CD4-positive, alpha-beta T cell (primary cell): ENCODE measurements around the gene PITPNC1. TPM values are rescaled to one million over a fixed set of nuclear protein-coding genes. Genes with fewer than 3 reads are reported as not detected.

ENCODE experiments used
- ATAC-seq: fragments of 200-7000 bp; cut with Tn5 transposase; one replicate; pipeline ENCODE4 v1.10.0; 2022; ENCODE audit warnings: mild to moderate bottlenecking; ENCODE audit not compliant: poor library complexity
- CTCF ChIA-PET: fragments of 350-600 bp; sonication (Branson Sonifier 250); formaldehyde crosslinking; loops from one replicate; lab custom pipeline; 2021; ENCODE audit warnings: antibody characterized with exemption, inconsistent platforms; lab: Charles Lee
- POLR2A ChIA-PET: fragments of 350-600 bp; sonication (Branson Sonifier 250); formaldehyde crosslinking; loops from one replicate; lab custom pipeline; 2021; ENCODE audit warnings: antibody characterized with exemption, inconsistent platforms; lab: Charles Lee
- DNase-seq, 14 experiments: peaks; one replicate each; pipeline ENCODE4 v3.0.0-alpha.2; 2013 to 2020; ENCODE audit warnings: mixed read lengths in 2 of 14
- H3K27ac ChIP-seq, 2 donors: one replicate each; pipeline versions ENCODE4 v1.5.1 to v1.7.0; 2013; ENCODE audit warnings: low read length in 2 of 2, low read depth in 1 of 2, mild to moderate bottlenecking in 1 of 2
- H3K27me3 ChIP-seq, 2 experiments: 1 replicate in 1 of 2; 2 replicates in 1 of 2; pipeline versions ENCODE4 v1.6.1 to v1.7.0; 2013; ENCODE audit warnings: low read length in 2 of 2, control low read depth in 1 of 2, mild to moderate bottlenecking in 1 of 2, moderate library complexity in 1 of 2; ENCODE audit not compliant: insufficient read depth in 2 of 2, control insufficient read depth in 1 of 2
- H3K36me3 ChIP-seq: one replicate; pipeline ENCODE4 v1.6.1; 2013; ENCODE audit warnings: low read length, control low read depth; ENCODE audit not compliant: insufficient read depth
- H3K4me1 ChIP-seq: one replicate; pipeline ENCODE4 v1.6.1; 2013; ENCODE audit warnings: low read length, control low read depth; ENCODE audit not compliant: insufficient read depth
- H3K4me3 ChIP-seq: one replicate; pipeline ENCODE4 v1.5.1; 2013; ENCODE audit warnings: mild to moderate bottlenecking, low read length, moderate library complexity
- H3K9me3 ChIP-seq, 2 experiments: 1 replicate in 1 of 2; 2 replicates in 1 of 2; pipeline versions ENCODE4 v1.6.1 to v1.7.0; 2013; ENCODE audit warnings: low read length in 2 of 2, mild to moderate bottlenecking in 2 of 2, control low read depth in 1 of 2, moderate library complexity in 1 of 2; ENCODE audit not compliant: control insufficient read depth in 1 of 2, insufficient read depth in 1 of 2
- H3K27ac Mint-ChIP-seq: one replicate; pipeline ENCODE4 v1.8.0; 2020; ENCODE audit warnings: mixed read lengths
- H3K27me3 Mint-ChIP-seq: one replicate; pipeline ENCODE4 v1.8.0; 2021; ENCODE audit warnings: mixed read lengths
- H3K36me3 Mint-ChIP-seq: one replicate; pipeline ENCODE4 v1.8.0; 2021; ENCODE audit warnings: low read depth, mixed read lengths
- H3K4me1 Mint-ChIP-seq: one replicate; pipeline ENCODE4 v1.8.0; 2021; ENCODE audit warnings: low read depth, mixed read lengths
- H3K4me3 Mint-ChIP-seq: one replicate; pipeline ENCODE4 v1.8.0; 2020; ENCODE audit warnings: mild to moderate bottlenecking, mixed read lengths
- H3K9me3 Mint-ChIP-seq: one replicate; pipeline ENCODE4 v1.8.0; 2020; ENCODE audit warnings: mixed read lengths
- CTCF ChIP-seq: fragments of 200-600 bp; IDR thresholded peaks from one replicate; pipeline ENCODE4 v1.8.0; 2022; ENCODE audit warnings: antibody characterized with exemption, mild to moderate bottlenecking
- intact Hi-C, 2 experiments: fragments of 100-400 bp; cut with DNase I in 1 of 2; cut with micrococcal nuclease in 1 of 2; formaldehyde crosslinking; loops; one replicate each; pipeline versions ENCODE4 v1.15.1 to v1.9.0; 2023 to 2025; cut with DNase I, micrococcal nuclease
- total RNA-seq, 174 experiments: library from RNA in 2 of 174; stranded (reverse) in 2 of 174; gene quantifications; one replicate each; pipeline ENCODE4 v1.2.3 and lab custom pipeline; 2021 to 2026

The PITPNC1 gene
- total RNA-seq, 2 experiments from 2014 or later, result 80.2 to 83.4 TPM

GRCh38 chr17:67708378-67708777 lies 331.3 kb downstream of the PITPNC1 start:
- TF ChIP-seq CTCF, result no peak
- Histone ChIP-seq H3K4me3 (no peak overlapping the region), H3K27ac (no peak overlapping the region), H3K36me3 (no peaks in the 10 kb centered on the region), H3K27me3 (no peaks in the 10 kb centered on the region), H3K9me3 (no peaks in the 10 kb centered on the region), H3K4me1 (no peaks in the 10 kb centered on the region)
- ChIA-PET POLR2A (interaction anchor here (1.0 kb wide), 1 partner anchor 8 kb away, joined by 3 read pairs; no protein-coding TSS in a partner anchor), CTCF (no interaction called here)
- H3K27ac Mint-ChIP-seq, result no peak overlapping the region
- intact Hi-C loops, result no loop called here
- no peaks in the 10 kb centered on the region for H3K36me3 Mint-ChIP-seq
- H3K27me3 Mint-ChIP-seq, result peaks cover 12% of the 10 kb centered on the region
- no peak for ATAC-seq
- DNase-seq, result no peak
- H3K9me3 Mint-ChIP-seq, result no peaks in the 10 kb centered on the region
- no peaks in the 10 kb centered on the region for H3K4me1 Mint-ChIP-seq
- H3K4me3 Mint-ChIP-seq, result no peak overlapping the region

GRCh38 chr17:67711916-67712315 lies 334.8 kb downstream of the PITPNC1 start:
- Histone ChIP-seq H3K27me3 (no peaks in the 10 kb centered on the region), H3K36me3 (no peaks in the 10 kb centered on the region), H3K27ac (no peak overlapping the region), H3K4me3 (no peak overlapping the region), H3K9me3 (no peaks in the 10 kb centered on the region), H3K4me1 (peaks cover 1% of the 10 kb centered on the region)
- Mint-ChIP-seq H3K27ac (no peak overlapping the region), H3K27me3 (peaks cover 12% of the 10 kb centered on the region), H3K4me1 (peaks cover 5% of the 10 kb centered on the region), H3K36me3 (no peaks in the 10 kb centered on the region), H3K9me3 (no peaks in the 10 kb centered on the region), H3K4me3 (no peak overlapping the region)
- no peak for ATAC-seq
- DNase-seq, result no peak
- CTCF ChIA-PET, result interaction anchor here (0.6 kb wide), 1 partner anchor 38 kb away, joined by 3 read pairs; no protein-coding TSS in a partner anchor
- POLR2A ChIA-PET, result no interaction called here
- intact Hi-C loops, result loop anchor here in 1 of 2 experiments (5.0 to 10.0 kb wide), 2 partner anchors 465 to 533 kb away; partner anchors contain the start of genes AMZ2 and HELZ
- TF ChIP-seq CTCF, result no peak

- Histone ChIP-seq H3K27me3 (no peaks in the 10 kb centered on the region), H3K36me3 (no peaks in the 10 kb centered on the region), H3K4me3 (no peak overlapping the region), H3K4me1 (peaks cover 5% of the 10 kb centered on the region), H3K27ac (no peak overlapping the region), H3K9me3 (no peaks in the 10 kb centered on the region)
- no peak for DNase-seq
- Mint-ChIP-seq H3K27ac (no peak overlapping the region), H3K4me3 (no peak overlapping the region), H3K9me3 (no peaks in the 10 kb centered on the region), H3K27me3 (peaks cover 12% of the 10 kb centered on the region), H3K36me3 (no peaks in the 10 kb centered on the region), H3K4me1 (peaks cover 9% of the 10 kb centered on the region)
- TF ChIP-seq CTCF, result no peak
- POLR2A ChIA-PET, result no interaction called here
- intact Hi-C loops, result loop anchor here in 1 of 2 experiments (5.0 to 10.0 kb wide), 2 partner anchors 465 to 532 kb away; partner anchors contain the start of genes AMZ2 and HELZ
- ATAC-seq, result no peak
- CTCF ChIA-PET, result interaction anchor here (0.6 to 0.7 kb wide), 2 partner anchors 38 to 1096 kb away, joined by 3 read pairs; no protein-coding TSS in a partner anchor
Measured at GRCh38 chr17:67712375-67712774, 335.3 kb downstream of the PITPNC1 start.
